ENCODE measurements around the gene KDELR3. TPM values are rescaled to one million over a fixed set of nuclear protein-coding genes. Genes with fewer than 3 reads are reported as not detected.

The KDELR3 gene
- polyA plus RNA-seq, 3 donors: not detected

DNA sequence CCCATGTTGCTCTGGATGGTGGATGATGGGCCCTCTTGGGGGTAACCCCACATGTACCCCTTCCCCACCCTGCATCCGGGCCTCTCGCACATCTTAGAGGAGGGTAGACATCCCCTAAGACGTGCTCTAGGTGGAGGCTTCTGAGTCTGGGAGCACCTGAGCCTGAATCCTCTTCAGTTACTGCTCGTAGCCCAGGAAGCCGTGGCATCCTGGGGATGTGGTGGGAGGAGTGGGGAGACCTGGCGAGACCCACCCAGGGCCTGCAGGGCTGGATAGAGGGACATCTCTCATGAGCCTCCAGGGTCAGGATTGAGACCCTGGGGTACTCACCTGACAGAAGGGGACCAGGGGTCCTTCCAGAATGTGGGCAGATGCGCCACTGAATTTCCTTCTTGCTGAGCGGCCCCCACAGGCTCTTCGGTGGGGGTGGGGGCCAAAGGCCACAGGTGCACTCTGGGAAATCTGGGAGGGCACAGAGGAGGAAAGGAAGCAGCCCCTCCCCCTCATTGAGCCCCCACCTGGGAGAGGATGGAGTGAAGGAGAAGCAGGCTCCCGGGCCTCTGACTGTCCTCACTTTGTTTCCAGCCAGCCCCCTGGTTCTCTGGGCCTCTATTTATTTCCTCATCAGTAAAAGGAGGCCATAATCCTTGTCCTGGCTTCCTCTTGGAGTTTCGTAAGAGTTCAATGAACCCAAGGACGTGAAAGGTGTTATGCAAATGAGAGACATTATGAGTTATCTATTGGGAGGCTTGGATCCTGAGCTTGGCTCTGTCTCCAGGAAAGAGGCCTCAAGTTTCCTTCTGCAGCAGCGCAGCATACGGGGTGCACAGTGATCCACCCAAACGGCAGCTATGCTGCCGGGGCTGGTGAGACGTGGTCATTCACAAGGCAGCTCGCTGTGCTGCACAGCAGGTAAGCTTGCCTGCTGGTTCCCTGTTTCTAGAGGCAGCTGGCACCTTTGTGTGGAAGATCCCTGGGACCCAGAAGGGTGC is 44.1 kb upstream of the KDELR3 start:
- no peaks in the 10 kb centered on the region for H3K79me2 ChIP-seq (ENCODE audit: insufficient read depth, low read length)
- Mint-ChIP-seq H3K9me3 (no peaks in the 10 kb centered on the region), H3K4me1 (peaks cover 6% of the 10 kb centered on the region), H3K4me3 (no peak overlapping the region), H3K27me3 (ENCODE audit: low read depth in 3 of 3) (peaks cover 3 to 4% (median 4%) of the 10 kb centered on the region in 3 donors), H3K27ac (no peak overlapping the region), H3K36me3 (no peaks in the 10 kb centered on the region)
- H2AFZ ChIP-seq (ENCODE audit: insufficient read depth, low read depth, low read length, poor library complexity, severe bottlenecking): no peak overlapping the region
- no peak for TF ChIP-seq CTCF (IDR thresholded peaks at IDR 0.05)
- H3K36me3 ChIP-seq (replicated peaks in 1 of 2; ENCODE audit: control insufficient read depth in 1 of 2, insufficient read depth in 2 of 2, low read length in 2 of 2): no peaks in the 10 kb centered on the region
- no peaks in the 10 kb centered on the region for H3K27me3 ChIP-seq (ENCODE audit: control insufficient read depth in 2 of 2, insufficient read depth in 2 of 2, low read length in 2 of 2)
- DNase-seq: no peak
- intact Hi-C loops (cut with micrococcal nuclease): no loop called here
- no peaks in the 10 kb centered on the region for H4K20me1 ChIP-seq (ENCODE audit: insufficient read depth, low read length)
- no peak overlapping the region for H3K27ac ChIP-seq (ENCODE audit: low read depth in 1 of 2, low read length in 2 of 2)
- 72% methylated on average over 11 of the region's 18 CpGs for WGBS (ENCODE audit: insufficient coverage)
- no peaks in the 10 kb centered on the region for H3K9me3 ChIP-seq (replicated peaks in 1 of 2; ENCODE audit: control insufficient read depth in 1 of 2, insufficient read depth in 1 of 2, low read length in 2 of 2)
- H3K9ac ChIP-seq (ENCODE audit: insufficient read depth, low read length, poor library complexity, severe bottlenecking): no peak overlapping the region
- H3K4me1 ChIP-seq (ENCODE audit: control insufficient read depth in 1 of 2, insufficient read depth in 2 of 2, low read length in 2 of 2): peaks cover 0 to 5% of the 10 kb centered on the region in 2 donors
- no peak overlapping the region for H3K4me2 ChIP-seq (replicated peaks; ENCODE audit: extremely low read depth, low read length, poor library complexity, severe bottlenecking)
- H3K4me3 ChIP-seq (replicated peaks in 1 of 3; ENCODE audit: low read depth in 2 of 3, low read length in 3 of 3): no peak overlapping the region

GRCh38 chr22:38424525-38425080 is 43.3 kb upstream of the KDELR3 start:
- Histone ChIP-seq H3K27me3 (ENCODE audit: control insufficient read depth in 2 of 2, insufficient read depth in 2 of 2, low read length in 2 of 2) (no peaks in the 10 kb centered on the region), H3K4me1 (ENCODE audit: control insufficient read depth in 1 of 2, insufficient read depth in 2 of 2, low read length in 2 of 2) (peaks cover 0 to 5% of the 10 kb centered on the region in 2 donors), H3K27ac (ENCODE audit: low read depth in 1 of 2, low read length in 2 of 2) (no peak overlapping the region), H3K79me2 (ENCODE audit: insufficient read depth, low read length) (no peaks in the 10 kb centered on the region), H4K20me1 (ENCODE audit: insufficient read depth, low read length) (no peaks in the 10 kb centered on the region), H3K9me3 (replicated peaks in 1 of 2; ENCODE audit: control insufficient read depth in 1 of 2, insufficient read depth in 1 of 2, low read length in 2 of 2) (no peaks in the 10 kb centered on the region), H3K36me3 (replicated peaks in 1 of 2; ENCODE audit: control insufficient read depth in 1 of 2, insufficient read depth in 2 of 2, low read length in 2 of 2) (no peaks in the 10 kb centered on the region), H3K4me3 (replicated peaks in 1 of 3; ENCODE audit: low read depth in 2 of 3, low read length in 3 of 3) (no peak overlapping the region), H2AFZ (ENCODE audit: insufficient read depth, low read depth, low read length, poor library complexity, severe bottlenecking) (no peak overlapping the region), H3K9ac (ENCODE audit: insufficient read depth, low read length, poor library complexity, severe bottlenecking) (no peak overlapping the region), H3K4me2 (replicated peaks; ENCODE audit: extremely low read depth, low read length, poor library complexity, severe bottlenecking) (no peak overlapping the region)
- DNase-seq: no peak
- no peak overlapping the region for H3K27ac Mint-ChIP-seq
- no peaks in the 10 kb centered on the region for H3K36me3 Mint-ChIP-seq
- peaks cover 6% of the 10 kb centered on the region for H3K4me1 Mint-ChIP-seq
- H3K27me3 Mint-ChIP-seq (ENCODE audit: low read depth in 3 of 3): peaks cover 3 to 4% (median 4%) of the 10 kb centered on the region in 3 donors
- intact Hi-C loops (cut with micrococcal nuclease): no loop called here
- no peak for TF ChIP-seq CTCF (IDR thresholded peaks at IDR 0.05)
- 92% methylated on average over 9 of the region's 12 CpGs for WGBS (ENCODE audit: insufficient coverage)
- no peaks in the 10 kb centered on the region for H3K9me3 Mint-ChIP-seq
- H3K4me3 Mint-ChIP-seq: no peak overlapping the region
